Fibroblast of villous mesenchyme (primary cell): ENCODE results near the gene CPT1C. TPM values are rescaled to one million over a fixed set of nuclear protein-coding genes. Genes with fewer than 3 reads are reported as not detected.
A peak's percentile ranks its signal among the peaks of the same experiment; 100 is the strongest.

Experiments
- DNase-seq: peaks from one replicate; pipeline ENCODE4 v3.0.0-alpha.2; 2010; ENCODE audit warnings: low read depth
- H3K4me3 ChIP-seq: 2 replicates; pipeline ENCODE4 v1.5.1; 2011; ENCODE audit warnings: low read depth, mild to moderate bottlenecking, low read length
- total RNA-seq: library from RNA; depleted of rRNA; stranded (reverse); fragments of >200 nt; gene quantifications from 2 replicates; pipeline ENCODE4 v1.2.3, GENCODE V29; 2012
- TF ChIP-seq, protein P1 (sequence below): IDR thresholded peaks from 2 replicates; pipeline ENCODE4 v1.5.1; 2012; ENCODE audit warnings: low read depth, mild to moderate bottlenecking, low read length; ENCODE audit not compliant: insufficient read depth

Gene CPT1C
- total RNA-seq, 1 donor, result 32.0 TPM

GRCh38 chr19:49667473-49667872 is 23.4 kb upstream of the CPT1C start:
- H3K4me3 ChIP-seq, result no peak overlapping the region
- no peak for DNase-seq
- TF ChIP-seq, protein P1, sequence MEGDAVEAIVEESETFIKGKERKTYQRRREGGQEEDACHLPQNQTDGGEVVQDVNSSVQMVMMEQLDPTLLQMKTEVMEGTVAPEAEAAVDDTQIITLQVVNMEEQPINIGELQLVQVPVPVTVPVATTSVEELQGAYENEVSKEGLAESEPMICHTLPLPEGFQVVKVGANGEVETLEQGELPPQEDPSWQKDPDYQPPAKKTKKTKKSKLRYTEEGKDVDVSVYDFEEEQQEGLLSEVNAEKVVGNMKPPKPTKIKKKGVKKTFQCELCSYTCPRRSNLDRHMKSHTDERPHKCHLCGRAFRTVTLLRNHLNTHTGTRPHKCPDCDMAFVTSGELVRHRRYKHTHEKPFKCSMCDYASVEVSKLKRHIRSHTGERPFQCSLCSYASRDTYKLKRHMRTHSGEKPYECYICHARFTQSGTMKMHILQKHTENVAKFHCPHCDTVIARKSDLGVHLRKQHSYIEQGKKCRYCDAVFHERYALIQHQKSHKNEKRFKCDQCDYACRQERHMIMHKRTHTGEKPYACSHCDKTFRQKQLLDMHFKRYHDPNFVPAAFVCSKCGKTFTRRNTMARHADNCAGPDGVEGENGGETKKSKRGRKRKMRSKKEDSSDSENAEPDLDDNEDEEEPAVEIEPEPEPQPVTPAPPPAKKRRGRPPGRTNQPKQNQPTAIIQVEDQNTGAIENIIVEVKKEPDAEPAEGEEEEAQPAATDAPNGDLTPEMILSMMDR, result no peak

- no peak for DNase-seq
- H3K4me3 ChIP-seq, result no peak overlapping the region
- TF ChIP-seq, protein P1, result no peak
Observed at GRCh38 chr19:49669516-49669915, 21.4 kb upstream of the CPT1C start.

GRCh38 chr19:49672131-49672919 is 18.6 kb upstream of the CPT1C start:
- TF ChIP-seq, protein P1, result peak; percentile 91
- H3K4me3 ChIP-seq, result no peak overlapping the region
- DNase-seq, result peak; percentile 69

DNA sequence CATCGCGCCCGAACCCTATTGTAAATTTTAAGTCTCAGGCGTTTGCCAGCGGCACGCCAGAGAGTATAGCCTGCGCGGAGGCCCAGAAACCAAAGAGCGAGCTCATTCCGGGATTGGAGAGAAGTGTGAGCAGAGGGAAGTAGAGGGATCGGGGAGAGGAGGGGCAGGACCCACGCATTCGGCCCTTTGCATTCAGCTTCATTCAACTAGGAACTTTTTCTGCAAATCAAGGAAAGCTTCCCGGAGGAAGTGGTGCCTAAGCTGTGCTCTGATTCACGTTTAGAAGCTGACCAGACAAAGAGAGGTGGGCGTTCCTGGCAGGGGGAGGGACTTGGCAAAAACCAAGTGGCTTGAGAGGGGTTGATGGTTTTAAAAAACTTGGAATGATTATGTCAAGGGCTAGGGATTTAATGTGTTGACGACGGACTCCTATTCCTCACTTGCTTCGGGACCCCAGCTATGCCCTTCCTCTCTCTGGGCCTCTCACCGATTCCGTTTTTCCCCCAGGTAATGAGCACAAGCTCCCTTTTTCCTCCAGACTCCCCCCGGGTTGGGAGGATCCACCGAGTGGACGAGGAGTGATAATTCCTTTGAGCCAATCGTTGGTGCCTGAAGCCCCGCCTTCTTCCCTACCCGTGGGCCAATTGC is 14.7 kb upstream of the CPT1C start:
- DNase-seq, result peak; percentile 97
- H3K4me3 ChIP-seq, result peak overlapping the region; percentile 58
- TF ChIP-seq, protein P1, result no peak

DNA sequence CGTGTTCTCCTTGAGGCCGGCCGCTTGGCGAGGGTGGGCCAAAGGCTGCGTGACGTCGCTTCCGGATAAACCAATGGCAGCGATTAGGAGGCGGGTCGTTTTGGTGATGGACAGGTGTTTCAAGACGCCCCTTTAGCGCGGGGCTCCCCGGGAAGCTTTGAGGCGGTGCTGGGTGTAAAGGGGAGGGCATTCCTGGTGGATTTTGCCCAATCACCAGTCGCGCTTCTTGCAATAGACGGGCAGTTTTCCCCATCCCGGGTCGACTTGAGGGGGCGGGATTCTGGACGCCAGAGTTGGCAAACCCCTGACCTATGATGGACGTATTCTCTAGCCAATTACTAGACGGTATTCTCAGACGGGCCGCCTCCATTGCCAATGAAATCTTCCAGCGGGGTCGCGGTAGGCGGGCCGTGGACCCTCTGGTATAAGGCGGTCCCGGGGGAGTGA is 14.1 kb upstream of the CPT1C start:
- TF ChIP-seq, protein P1, result no peak
- peak; percentile 100 for DNase-seq
- H3K4me3 ChIP-seq, result peak overlapping the region; percentile 94

- H3K4me3 ChIP-seq, result peak within 1 kb of the TSS; percentile 94
- no peak for DNase-seq
- TF ChIP-seq, protein P1, result no peak
Observed at GRCh38 chr19:49677231-49677900, 13.6 kb upstream of the CPT1C start, which contains the start of gene PRMT1. Gene PRMT1, plus strand, starts transcription at chr19:49677271. Its CDS starts 10 bp downstream, at chr19:49677281.
